NCI-H446 treated with DMSO at 0.1 percent for 48 hours (cell line): ENCODE data around the gene AMMECR1L.
"Not testable (repeated sequence)": the region's sequence is repeated elsewhere in the genome, so short reads cannot be mapped to it uniquely, and the experiment has no call there.

Experiments used
- DNase-seq: peaks from one replicate; lab custom pipeline; 2025; lab: John Stamatoyannopoulos, UW

The AMMECR1L gene

DNA sequence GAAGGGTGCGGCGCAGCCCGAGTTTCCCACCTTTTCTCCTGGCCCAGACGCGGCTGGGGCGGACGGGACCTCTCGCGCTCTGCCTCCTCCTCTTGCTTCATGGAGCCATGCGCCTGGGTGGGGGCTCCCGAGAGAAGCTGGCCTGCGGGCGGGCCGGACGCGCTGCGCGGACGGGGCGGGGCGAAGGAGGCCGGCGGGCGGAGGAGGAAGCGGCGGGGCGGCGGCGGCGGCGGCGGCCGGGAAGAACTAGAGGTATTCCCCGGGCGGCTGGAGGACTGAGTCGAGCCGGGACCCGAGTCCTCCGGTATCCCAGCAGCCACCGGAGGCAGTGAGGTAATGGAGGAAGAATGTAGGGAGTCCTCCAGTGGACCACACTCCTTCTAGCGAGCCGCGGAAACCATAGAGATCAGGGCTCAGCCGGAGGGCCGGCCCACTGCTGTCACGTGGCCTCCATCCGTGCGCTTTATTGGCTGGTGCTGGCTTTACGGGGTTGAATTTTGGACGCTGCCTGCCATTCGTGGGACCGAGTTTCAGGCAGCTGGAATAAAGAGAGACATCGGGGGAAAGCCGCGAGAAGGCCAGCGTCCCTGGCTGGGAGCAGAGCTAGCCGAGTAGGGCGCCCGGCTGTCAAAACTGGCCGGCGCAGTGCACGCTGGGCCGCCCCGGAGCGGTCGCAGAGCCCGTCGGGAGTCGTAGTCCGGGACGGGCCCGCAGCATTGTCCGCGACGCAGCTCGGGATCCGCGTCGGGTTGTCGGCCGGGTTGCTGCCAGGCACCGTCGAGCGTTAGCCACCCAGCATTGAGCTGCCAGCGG is at the start of gene AMMECR1L:
AMMECR1L (minus strand) TSS at position 177 of the 813 bp plus-strand sequence. CDS start 11,722 bp downstream, outside the sequence.
- peak; percentile 40 for DNase-seq

DNA sequence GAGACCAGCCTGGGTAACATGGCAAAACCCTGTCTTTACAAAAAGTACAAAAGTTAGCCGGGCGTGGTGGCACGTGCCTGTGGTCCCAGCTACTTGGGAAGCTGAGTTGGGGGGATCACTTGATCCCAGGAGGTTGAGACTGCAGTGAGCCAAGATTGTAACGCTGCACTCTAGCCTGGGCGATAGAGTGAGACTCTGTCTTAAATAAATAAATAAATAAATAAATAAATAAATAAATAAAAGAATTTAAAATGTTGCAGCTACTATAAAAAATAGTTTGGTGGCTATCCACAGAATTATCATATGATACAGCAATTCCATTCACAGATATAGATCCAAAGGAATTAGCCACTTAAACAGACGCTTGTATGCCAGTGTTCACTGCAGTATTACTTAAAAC is 49.6 kb upstream of the AMMECR1L start:
- no peak for DNase-seq

- no peak for DNase-seq
Measured at GRCh38 chr2:127932199-127932876, 46.6 kb upstream of the AMMECR1L start.

- DNase-seq: no peak
Measured at GRCh38 chr2:127929449-127929848, 43.7 kb upstream of the AMMECR1L start.

GRCh38 chr2:127927384-127927783 is 41.6 kb upstream of the AMMECR1L start:
- no peak for DNase-seq

DNA sequence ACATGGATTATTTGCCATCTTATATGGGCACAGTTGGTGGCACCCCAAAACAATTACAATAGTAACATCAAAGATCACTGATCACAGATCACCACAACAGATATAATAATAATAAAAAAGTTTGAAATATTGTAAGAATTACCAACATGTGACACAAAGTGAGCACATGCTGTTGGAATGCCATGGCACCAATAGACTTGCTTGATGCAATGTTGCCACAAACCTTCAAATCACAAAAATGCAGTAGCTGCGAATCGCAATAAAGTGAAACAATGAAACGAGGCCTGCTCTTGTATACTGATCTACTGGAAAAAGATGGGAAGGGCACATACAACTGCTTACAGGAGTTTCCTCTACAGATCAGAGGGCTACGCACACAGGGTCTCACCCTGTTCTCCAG is 32.2 kb upstream of the AMMECR1L start:
- no peak for DNase-seq

GRCh38 chr2:127913808-127914457 is 28.2 kb upstream of the AMMECR1L start:
- no peak for DNase-seq

DNA sequence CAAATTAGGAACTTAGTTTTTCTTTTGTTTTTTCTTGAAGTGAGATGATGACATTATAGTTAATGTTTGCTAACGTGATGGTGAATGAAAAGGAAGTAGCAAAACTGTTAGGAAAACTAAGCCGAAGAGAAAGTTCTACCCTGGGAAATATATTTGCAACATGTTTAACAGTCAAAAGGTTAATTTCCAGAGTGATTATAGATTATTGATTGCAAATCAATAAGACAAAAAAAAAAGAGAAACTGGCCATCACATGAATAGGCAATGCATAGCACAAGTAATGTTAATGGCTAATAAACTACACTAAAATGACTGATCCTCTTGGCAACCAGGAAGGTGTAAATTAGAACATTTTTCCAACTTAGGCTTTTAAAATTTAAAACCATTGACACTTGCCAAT is 26.0 kb upstream of the AMMECR1L start:
- no peak for DNase-seq

GRCh38 chr2:127910415-127910814 is 24.7 kb upstream of the AMMECR1L start:
- no peak for DNase-seq

- no peak for DNase-seq
Measured at GRCh38 chr2:127909019-127909418, 23.3 kb upstream of the AMMECR1L start.

DNA sequence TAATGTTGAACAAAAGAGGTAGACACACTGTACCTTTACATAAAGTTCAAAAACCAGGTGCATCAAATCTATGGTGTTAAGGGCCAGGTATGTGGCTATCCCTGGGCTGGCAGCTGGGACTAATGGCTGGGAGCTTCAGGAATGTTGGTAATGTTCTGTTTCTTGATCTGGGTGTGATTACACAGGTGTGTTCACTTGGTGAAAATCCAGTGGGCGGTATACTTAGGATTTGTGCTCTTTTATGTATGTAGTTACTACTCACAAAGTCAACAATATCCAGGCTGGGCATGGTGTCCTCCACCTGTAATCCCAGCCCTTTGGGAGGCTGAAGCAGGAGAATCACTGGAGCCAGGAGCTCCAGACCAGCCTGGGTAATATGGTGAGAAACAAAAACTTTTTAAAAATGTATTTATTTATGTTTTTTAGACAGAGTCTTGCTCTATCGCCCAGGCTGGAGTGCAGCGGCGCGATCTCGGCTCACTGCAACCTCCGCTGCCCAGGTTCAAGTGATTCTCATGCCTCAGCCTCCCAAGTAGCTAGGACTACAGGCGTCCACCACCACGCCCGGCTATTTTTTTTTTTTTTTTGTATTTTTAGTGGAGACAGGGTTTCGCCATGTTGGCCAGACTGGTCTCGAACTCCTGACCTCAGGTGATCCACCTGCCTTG is 22.1 kb upstream of the AMMECR1L start:
- not testable (repeated sequence) for DNase-seq

- DNase-seq: no peak
Measured at GRCh38 chr2:127906206-127906926, 20.6 kb upstream of the AMMECR1L start.

- no peak for DNase-seq
Measured at GRCh38 chr2:127901339-127902056, 15.7 kb upstream of the AMMECR1L start.

GRCh38 chr2:127897531-127898211 is 11.9 kb upstream of the AMMECR1L start:
- DNase-seq: no peak

DNA sequence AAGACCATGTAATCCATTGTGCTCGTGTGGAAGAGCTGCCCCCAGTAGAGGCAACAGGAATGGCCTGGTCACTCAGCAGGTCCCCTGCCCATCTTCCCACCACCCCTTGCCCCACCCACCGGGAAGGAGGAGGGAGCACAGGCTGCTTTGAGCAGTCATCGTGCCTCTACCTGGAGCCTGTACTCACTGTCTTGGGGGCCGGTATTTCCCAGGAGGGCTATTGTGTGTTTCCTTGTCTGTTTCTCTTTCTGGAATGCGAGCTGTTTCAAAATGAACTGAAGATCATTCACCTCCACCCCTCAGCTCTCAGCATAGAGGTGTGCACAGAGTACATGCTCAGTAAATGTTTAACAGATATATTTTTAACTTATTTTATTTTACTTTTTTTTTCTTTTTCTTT is 7.7 kb upstream of the AMMECR1L start:
- no peak for DNase-seq

DNA sequence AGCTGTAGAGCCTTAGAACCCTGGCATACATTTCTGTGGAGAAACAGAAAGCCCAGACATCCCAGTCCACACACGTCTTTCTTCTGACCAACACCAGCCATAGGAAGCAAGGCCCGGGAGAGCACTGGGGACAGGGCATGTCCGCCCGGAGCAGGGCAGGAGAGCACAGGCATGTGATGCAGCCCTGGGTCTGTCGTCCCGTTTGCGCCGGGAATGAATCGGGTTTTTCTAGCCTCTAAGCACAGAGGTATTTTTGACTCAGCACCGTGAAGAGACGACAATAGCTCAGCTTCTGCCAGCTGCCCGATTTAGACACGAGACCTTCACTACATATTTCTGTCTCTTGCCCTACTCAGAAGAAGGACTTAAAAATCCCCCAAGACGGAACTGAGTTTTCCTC is 7.3 kb upstream of the AMMECR1L start:
- DNase-seq: no peak

DNA sequence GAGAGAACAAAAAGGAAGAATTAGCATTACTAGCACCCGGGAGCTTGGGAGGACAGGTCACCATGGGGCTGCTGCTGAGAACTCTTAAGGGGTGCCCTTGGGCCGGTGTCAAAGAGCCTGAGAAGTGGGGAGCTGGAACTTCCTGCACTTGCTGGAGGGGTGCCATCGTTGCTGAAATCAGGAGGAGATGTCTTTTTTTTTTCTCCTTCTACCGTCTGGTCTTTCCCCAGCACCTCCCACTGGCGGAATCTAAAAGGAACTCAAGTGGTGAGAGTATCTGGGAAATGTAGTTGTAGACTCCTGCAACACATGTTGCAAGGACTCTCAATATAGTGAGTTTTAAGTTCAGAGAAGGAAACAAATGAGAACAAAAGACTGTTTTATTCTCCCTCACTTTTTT is 6.1 kb upstream of the AMMECR1L start:
- DNase-seq: no peak

DNA sequence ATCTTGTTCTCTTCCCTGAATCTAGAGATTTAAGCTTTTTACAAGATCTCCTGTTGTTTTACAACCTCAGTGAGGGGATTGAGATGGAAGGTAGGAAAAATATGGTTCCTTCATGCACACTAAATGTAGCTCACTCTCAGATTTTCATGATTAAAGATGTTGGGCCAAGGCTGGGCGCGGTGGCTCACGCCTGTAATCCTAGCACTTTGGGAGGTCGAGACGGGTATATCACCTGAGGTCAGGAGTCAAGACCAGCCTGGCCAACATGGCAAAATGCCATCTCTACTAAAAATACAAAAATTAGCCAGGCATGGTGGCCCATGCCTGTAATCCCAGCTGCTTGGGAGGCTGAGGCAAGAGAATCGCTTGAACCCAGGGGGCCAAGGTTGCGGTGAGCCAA is 5.0 kb upstream of the AMMECR1L start:
- not testable (repeated sequence) for DNase-seq

GRCh38 chr2:127888772-127889171 is 3.0 kb upstream of the AMMECR1L start:
- no peak for DNase-seq

- no peak for DNase-seq
Measured at GRCh38 chr2:127887776-127888130, 2.0 kb upstream of the AMMECR1L start.
